Astrocyte (in vitro differentiated cells and primary cell): ENCODE measurements around the gene ANKRD33B.

Experiments
- CTCF ChIP-seq: IDR thresholded peaks from 2 replicates; pipeline ENCODE4 v1.5.1; 2011; ENCODE audit warnings: low read depth, mild to moderate bottlenecking, inconsistent platforms, low read length, moderate library complexity; ENCODE audit not compliant: insufficient read depth
- EZH2 ChIP-seq: IDR thresholded peaks from 2 replicates; pipeline ENCODE4 v1.6.1; 2012; ENCODE audit warnings: mild to moderate bottlenecking, low read length, inconsistent platforms; ENCODE audit not compliant: insufficient read depth

- TF ChIP-seq EZH2 (no peak), CTCF (no peak)
Measured at GRCh38 chr5:10681731-10682679, 118.1 kb downstream of the ANKRD33B start.
